Left ventricle myocardium superior (tissue), 1 donor: Measurements from ENCODE around the gene EPS8. TPM values are rescaled to one million over a fixed set of nuclear protein-coding genes. Genes with fewer than 3 reads are reported as not detected.

ENCODE experiments used
- ATAC-seq: fragments of 200-7000 bp; cut with Tn5 transposase; one replicate; pipeline ENCODE4 v1.9.1; 2020; ENCODE audit warnings: mild to moderate bottlenecking, moderate library complexity
- DNase-seq: peaks from one replicate; pipeline ENCODE4 v3.0.0-alpha.2; 2020
- intact Hi-C: fragments of 100-400 bp; cut with micrococcal nuclease; formaldehyde crosslinking; loops from one replicate; pipeline ENCODE4 v1.11.0; 2022
- total RNA-seq: library from RNA; stranded (reverse); fragmentation: NEBNext Ultra II Directional; extraction: Animal tissue kit (Norgen Biotek cat#: 25700); gene quantifications from one replicate; pipeline ENCODE4 v1.2.1, GENCODE V29; 2021
- donor health status: DM: no; HTN: yes; CAD: no; lungs with severe emphysema.

EPS8 gene
- total RNA-seq, 1 donor from 2014 or later: 20.7 TPM

DNA sequence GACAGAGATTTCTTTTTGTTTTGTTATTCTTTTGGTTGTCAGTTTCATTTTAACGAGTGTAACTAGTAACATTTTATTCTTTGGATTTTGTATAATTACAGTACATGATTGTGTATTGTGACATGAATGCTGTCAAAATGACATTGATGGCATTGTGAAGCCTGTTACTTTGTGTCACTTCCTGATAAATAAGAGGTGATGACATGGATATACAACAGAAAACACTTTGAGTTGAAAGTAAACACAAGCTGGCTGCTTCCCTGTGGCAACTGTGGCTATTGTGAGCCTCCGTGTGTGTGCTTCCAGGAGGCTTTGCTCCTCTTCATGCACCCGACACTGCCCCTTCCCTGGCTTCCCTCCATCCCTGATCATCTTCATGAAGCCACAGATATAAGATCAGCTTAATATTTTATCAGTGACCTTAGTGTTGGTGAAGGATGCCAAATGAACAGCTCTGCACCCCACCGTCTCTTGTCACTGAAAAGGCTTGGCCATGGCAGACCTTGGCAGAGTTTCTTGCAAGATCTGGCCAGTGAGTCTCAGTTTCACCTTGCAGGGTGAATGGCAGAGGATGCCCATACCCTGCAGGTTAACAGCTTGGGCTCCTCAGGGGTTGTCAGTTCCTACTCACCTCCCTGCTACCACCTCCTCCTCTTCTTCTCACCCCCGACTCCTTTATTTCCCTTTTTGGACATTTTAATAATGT is 191.9 kb downstream of the EPS8 start:
- ATAC-seq (no peak), DNase-seq (no peak)
- intact Hi-C loops: no loop called here

DNA sequence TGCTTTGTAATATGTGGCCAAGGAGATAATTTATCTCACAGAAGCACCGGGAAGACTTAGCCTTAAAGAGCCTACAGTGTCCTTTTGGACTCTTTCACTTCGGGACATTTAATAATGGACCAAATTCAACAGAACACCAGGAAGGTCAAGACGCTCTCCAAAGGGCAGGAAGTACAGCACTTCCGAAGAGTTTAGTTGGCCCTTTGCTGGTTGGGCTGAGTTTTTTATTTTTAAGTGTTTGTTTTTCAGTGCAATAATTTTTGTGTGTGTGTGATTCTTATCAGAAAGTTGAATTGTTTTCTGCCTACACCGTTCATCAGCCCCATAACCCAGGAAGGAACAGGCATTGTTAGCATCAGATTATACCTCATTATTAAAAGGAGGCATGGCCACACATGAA is 193.0 kb downstream of the EPS8 start:
- peak; percentile 21 for ATAC-seq
- DNase-seq: no peak
- intact Hi-C loops: no loop called here

DNA sequence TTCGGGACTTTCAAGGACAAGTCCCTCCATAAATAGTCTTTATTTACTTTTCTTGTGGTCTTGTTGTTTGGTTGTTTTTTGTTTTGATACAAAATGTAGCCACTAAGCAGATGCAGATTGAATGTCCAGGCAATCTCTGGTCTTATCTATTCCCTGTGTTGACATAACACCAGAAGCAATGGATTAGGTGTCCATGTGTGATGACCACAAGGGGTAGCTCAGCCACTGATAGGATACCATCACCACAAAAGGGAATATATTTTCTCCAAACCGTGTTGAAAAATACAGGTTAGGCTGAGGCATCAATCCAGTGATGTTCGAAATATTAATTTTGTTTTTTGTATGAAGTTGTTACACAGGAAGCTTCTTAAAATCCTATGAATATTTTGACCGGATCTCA is 196.3 kb downstream of the EPS8 start:
- DNase-seq (no peak), ATAC-seq (no peak)
- intact Hi-C loops: no loop called here

DNA sequence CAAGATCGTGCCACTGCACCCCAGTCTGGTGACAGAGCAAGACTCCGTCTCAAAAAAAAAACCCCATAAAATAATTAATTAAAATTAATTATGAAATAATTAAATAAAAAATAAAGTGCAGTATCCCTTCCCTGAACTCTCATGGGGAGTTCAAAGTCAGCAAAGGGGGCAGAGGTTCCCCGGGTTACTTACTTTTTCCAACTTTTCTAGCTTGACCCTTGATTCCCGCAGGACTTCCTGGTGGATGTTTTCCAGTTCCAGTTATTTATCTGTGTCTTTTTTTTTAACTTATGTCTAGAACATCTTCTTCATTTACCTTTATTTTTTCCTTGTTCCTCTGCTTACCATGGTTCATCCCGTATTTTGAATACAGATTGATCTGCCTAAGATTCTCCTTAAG is 197.4 kb downstream of the EPS8 start:
- intact Hi-C loops: loop anchor here (2.0 kb wide), 1 partner anchor 265 kb away; no protein-coding TSS in a partner anchor
- no peak for DNase-seq
- ATAC-seq: peak; percentile 34

DNA sequence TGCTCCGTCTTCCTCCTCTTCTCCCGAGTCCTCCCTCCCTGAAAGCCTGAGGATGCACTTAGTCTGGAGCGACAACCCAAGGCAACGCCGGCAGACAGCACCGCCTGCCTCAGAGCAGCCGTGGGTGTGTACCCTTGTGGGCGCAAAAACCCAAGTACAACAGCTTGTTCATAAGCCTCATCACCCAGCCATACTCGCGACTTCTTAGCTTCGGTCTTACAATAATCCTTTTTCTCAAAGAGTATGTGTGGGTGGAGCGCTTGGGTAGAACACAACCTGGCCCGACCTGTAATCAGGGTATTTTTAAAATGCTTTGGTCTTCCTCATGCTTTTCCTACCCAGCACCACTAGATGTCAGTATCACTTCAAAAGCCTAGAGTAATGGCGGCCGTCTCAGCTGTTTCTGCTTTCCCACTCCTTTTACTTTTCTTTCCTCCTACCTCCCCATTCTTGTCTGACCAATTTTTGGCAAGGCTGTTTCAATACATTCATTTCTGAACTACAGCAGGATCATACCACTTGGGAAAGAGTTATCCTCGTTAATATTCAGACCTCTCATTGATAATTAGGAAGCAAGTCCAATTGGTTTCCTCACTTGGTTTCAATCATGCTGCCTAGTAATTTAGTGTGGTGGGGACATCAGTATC is 198.9 kb downstream of the EPS8 start:
- ATAC-seq (peak; percentile 89), DNase-seq (peak; percentile 40)
- intact Hi-C loops: loop anchor here (2.0 kb wide), 1 partner anchor 266 kb away; no protein-coding TSS in a partner anchor

DNA sequence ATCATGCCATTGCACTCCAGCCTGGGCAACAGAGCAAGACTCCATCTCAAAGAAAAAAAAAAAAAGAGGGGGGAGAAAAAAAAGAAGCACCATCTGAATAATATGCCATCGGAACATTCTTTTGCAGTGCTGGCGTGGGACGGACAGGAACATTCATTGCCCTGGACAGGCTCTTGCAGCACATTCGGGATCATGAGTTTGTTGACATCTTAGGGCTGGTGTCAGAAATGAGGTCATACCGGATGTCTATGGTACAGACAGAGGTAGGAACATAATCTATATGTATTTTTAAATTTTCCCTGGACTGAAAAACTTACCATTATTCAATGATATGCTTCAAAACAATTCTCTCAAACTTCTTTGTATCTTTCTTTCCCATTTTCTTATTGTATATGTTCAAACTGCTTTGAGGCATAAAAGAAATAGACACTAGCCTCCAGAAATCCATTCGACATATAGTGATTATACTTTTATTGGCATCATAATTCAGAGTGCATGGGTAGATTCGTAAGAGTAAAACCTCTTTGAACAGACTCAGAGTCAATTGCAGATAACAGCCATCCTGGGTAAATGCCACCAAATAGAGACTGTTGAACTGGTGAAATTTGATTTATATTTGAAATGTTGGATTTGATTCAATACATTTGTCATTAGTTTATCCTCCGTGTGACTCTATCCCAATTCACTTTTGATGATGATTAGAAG is 199.7 kb downstream of the EPS8 start:
- intact Hi-C loops: loop anchor here (2.0 to 10.0 kb wide), 3 partner anchors 55 to 315 kb away; no protein-coding TSS in a partner anchor
- no peak for DNase-seq
- ATAC-seq: no peak

DNA sequence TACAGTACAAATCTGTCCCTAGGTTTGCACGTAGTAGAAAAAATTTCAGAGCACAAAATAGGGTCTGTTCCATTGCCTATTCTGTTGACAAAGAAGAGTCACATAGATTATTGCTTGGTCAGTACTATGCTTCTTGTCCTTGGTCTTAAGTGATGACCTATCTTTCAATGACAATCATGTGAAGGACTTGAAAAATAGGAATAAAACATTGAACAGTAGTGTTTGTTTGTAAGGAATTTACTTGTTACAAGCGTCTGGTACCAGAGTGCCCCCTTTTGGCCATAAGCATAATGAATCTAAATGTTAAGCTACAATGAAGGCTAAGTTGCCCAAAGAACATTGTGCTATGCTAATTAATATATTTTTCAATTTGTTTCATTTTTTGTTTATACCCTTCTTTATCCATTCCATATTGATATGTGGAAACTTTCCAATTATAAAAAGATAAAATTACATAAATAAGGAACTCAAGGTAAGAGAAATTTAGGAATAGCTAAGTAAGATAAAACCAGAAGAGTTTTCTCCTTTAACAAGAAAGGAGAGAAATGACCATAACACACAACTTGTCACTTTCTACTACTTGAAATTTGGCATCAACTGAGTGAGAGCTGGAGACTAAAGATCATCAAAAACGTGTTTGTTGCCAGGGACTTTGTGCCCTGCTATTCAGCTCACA is 204.7 kb downstream of the EPS8 start:
- intact Hi-C loops: loop anchor here (10.0 kb wide), 2 partner anchors 50 to 310 kb away; no protein-coding TSS in a partner anchor
- DNase-seq (no peak), ATAC-seq (peak; percentile 21)

DNA sequence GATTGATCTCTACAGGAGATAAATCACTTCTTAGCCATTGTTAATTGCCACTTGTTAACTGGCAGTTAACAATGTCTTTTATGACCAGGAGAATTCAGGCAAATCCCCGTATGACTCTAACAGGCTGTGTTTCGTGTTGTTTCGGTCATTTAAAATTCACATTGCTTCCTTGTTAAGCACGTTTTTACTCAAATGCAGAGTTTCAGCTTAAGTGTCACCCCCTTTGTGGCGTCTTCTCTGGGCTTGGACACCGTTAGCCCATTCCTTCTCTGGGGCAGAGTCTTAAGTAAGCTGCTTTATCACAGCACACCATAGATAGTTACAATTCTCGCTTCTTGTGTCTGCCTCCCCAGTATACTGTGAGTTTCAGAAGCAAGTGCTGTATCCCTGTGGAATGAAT is 205.4 kb downstream of the EPS8 start:
- no peak for DNase-seq
- no peak for ATAC-seq
- intact Hi-C loops: loop anchor here (10.0 kb wide), 2 partner anchors 49 to 309 kb away; no protein-coding TSS in a partner anchor

DNA sequence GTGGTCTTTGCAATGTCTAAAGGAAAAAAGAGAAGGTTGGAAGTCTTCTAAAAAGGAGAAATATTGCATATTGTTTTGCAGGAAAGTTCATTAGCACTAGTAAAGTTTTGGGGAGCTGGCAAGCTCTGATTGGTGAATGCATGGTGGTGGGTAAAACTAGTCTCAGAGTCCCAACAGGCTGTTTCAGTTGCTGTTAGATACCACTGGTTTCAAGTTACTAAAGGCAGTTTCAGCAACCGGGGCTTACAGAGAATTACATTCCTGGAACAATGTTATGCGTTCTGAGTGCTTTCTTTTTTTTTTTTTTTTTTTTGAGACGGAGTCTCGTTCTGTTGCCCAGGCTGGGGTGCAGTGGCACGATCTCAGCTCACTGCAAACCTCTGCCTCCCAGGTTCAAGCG is 208.2 kb downstream of the EPS8 start:
- no peak for DNase-seq
- no peak for ATAC-seq
- intact Hi-C loops: loop anchor here (10.0 kb wide), 2 partner anchors 46 to 306 kb away; no protein-coding TSS in a partner anchor

DNA sequence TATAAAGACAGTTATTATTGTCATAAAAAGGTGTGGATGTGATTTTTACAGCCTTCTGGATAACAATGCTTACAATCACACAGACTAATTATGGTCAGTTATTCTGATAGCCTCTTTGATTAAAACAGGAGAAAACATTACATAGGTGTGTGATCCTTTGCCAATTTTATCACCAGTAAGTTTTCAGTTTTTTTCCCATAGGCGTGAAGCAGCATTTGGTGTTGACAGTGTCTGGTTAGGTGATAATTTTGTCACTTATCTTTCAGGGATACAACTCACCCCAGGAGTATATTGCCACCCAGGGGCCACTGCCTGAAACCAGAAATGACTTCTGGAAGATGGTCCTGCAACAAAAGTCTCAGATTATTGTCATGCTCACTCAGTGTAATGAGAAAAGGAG is 208.8 kb downstream of the EPS8 start:
- DNase-seq: no peak
- no peak for ATAC-seq
- intact Hi-C loops: loop anchor here (10.0 kb wide), 2 partner anchors 46 to 306 kb away; no protein-coding TSS in a partner anchor

DNA sequence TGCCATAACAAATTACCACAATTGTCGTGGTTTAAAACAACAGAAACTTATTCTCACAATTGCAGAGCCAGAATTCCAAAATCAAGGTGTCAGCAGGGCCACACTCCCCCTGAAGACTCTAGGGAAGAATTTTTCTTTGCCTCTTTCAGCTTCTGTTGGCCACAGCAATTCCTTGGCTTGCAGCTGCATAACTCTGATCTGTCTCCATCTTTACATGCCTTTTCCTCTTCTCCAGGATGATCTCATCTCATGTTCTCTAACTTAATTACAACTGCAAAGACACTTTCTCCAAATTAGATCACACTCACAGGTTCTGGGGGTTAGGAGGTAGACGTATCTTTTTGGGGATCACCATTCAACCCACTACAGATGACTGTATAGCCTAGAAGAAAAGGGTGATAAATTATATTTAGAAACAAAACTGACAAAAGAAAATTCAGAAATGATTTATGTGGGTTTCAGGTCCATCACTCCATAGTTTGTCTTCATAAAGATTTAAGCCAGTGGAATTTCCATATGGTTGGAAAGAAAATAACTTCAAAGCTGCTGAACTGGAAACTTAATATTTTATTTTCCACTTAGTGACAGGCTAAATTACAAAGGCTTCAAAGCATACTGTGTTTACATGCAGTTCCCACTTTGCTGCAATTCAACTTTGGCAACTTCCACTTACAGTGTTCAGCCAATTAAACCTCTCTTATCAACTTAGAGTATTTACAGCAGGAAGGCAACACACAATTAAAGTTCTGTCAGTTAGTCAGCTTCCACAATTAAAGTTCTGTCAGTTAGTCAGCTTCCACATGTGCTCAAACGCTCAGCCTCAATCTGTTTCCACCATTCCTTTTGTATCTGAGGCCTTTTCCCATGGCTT is 213.3 kb downstream of the EPS8 start:
- intact Hi-C loops: no loop called here
- ATAC-seq: peak; percentile 15
- DNase-seq: no peak

DNA sequence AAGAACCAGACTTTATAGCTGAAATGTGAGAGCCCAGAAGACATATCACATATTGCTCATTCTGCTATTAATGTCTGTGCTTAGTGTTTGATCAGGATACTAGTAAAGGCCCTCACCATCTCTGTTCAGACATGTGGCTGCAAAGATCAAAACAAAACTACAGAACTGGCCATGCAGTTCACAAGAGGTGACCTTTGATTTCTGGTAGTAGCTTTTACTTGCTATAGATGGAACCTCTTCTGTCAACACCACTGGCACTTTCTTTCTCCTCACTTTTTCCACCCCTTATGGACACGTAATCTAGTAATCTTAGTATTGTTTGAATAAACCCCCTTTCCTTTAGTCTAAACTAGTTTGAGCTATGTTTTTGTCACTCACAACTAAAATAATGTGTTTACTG is 214.8 kb downstream of the EPS8 start:
- intact Hi-C loops: no loop called here
- ATAC-seq (no peak), DNase-seq (no peak)

Other genes with a start within 250 kb of the EPS8 start
- gene STRAP, start 93.0 kb upstream of the EPS8 start, total RNA-seq: 128 TPM
- gene DERA, start 121.9 kb upstream of the EPS8 start, total RNA-seq: 16.9 TPM